ENCODE data around the gene TAL2.
"Not testable (repeated sequence)": the region's sequence is repeated elsewhere in the genome, so short reads cannot be mapped to it uniquely, and the experiment has no call there.

Gene TAL2

DNA sequence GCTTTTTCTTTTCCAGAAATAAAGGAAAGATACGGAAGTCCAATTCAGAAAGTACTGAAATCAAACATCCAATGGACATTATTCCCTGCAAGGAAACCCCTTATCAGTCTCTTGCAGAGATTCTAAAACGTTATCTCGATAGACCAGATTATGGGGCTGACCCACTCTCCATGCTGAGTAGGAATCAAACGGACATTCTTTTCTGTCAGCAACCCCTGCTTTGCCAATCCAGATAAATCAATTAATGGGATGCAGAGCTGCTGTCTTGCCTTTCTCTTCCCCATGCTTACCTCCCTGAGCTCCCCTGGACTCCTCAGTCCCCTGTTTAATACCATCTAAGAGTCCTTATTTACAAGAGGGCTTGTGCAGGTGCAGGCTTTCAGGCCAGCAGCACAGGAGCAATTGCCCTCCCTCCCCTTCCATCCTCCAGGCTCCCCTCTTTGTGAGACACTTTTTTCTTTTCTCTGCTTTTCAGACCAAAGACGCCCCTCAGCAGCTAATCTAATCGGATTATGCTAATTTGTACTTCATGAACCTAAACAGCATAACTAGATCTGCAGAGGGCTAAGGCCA, 14.2 kb downstream of the TAL2 start:
- no peak for DNase-seq

DNA sequence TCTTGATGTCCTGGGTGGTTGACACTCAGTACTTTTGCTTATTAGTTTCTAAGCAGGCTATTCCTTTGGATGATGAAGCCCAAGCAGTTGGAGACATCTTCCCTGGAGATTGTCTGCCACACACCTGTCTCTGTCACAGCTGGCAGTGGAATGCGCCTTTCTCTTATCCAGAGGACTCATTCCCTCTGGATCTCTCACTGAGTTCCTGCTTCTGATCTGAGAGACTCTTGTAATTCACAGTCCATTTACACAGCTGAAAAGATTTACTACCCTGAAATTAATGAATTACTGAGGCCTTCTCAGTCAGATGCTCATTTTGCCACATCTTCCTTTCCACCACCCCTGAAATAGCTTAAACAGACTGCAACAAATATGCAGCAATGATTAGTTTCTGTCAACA, 15.9 kb downstream of the TAL2 start:
- no peak for DNase-seq

DNA sequence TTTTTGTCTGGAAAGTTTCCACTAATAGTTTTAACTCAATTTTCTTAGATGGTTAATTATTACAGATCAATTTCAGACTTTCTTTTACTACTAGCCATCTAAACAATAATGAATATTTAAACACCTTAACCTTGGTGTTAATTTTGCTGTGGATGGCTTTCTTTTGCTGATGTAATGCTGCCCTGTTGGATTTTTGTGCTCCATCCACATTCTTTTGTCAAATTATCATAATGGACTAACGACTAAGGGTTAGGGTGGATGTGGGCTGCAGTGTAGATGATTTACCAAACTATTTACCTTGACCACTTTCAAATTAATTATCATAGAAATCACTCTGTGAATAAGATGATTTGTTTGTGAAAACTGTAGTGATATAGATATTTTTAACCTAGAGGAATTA, 16.5 kb downstream of the TAL2 start:
- no peak for DNase-seq

DNA sequence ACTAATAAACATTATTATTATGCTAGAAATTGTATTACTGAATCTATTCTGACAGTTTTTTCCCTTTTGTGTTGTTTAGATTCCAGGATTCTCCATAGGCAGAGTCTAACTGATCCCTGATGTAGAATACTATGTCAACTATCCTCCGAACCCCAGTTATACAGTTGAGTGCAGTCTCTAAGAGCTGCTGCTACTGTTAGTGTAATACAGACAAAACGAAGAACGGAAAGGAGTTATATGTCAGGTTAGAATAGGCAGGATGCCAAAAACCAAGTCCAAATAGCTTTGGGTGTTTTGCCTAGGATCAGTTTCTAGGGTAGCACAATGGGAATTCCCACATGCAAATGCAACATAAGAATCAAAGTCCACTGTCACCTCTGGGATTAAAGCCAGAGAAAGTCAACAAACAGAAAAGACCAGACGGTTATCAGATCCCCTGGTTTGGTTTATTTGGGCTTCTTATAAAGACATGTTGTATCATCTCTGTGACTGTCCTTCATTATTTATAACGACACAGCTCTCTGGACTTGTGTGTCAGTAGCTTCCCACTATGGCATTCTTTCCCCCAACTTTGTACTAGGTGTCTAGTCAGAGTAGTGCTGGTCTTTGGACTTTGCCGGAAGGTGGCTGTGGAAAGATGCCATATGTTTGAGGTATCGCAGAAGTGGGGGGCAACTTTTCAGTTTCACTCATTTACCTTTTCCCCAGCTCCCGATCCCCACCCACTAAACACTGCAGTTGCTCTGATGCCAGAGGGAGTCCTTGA, 17.2 kb downstream of the TAL2 start:
- DNase-seq: no peak

DNA sequence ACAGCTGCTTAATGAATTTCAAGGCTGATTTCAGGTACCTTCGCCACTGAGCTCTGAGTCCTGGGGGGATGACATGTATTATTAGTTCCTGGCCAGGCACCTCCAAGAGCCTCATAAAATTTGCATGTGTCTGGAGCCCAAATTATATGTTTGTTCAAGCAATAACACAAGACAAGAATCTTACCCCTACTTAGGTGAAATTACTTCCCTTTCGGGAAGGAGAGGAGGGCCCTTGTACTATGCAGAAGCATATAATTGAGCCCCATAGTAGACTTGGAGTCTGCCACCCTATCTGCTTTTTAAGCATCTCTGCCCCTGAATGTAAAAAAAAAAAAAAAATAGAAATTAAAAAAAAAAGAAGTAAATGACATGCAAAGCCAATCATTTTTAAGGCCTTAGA, 19.1 kb downstream of the TAL2 start:
- no peak for DNase-seq

DNA sequence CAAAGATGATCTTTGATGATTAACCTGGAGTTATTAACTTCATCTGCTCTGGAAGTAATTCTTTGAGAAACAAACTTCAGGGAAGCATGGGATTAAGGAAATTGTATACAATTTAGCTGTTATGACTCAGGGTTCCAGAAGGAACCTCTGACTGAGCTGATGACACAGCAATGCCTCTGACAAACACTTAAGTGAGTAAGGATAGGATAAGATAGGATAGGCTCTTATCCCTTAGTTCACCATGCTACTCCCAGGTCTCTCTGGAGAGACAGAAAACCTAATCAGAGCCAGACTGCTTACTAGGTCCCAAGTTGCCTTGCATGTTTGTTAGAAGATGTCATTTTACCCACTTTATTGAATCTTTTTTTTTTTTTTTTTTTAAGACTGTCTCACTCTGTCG, 19.5 kb downstream of the TAL2 start:
- DNase-seq: no peak

DNA sequence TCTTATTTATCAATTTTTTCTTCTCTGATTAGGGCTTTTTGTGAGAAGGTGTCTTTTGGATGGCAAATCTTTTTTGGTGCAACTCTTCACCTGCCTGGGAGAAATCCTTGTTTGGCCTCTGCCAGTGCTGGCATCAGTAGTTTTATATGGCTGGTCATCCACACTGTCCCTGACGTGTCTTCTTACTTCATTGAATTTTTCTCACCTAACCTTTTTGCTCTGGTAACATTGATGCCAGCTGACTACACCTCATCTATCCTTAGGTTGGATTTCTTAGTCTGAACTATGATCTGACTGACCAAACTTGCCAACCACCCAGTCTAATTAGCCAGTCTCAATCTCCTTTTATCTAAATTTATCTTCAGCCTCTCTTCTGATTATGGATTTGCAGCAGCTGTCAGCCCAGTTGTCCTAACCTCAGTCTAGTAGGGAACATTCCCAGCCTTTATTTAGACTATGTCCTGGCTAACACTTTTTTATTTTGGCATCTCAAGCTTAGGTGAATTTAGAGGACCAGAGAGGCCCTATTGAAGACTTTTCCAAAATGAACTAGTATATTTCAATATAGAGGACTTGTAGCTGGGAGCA, 21.5 kb downstream of the TAL2 start:
- DNase-seq: no peak

DNA sequence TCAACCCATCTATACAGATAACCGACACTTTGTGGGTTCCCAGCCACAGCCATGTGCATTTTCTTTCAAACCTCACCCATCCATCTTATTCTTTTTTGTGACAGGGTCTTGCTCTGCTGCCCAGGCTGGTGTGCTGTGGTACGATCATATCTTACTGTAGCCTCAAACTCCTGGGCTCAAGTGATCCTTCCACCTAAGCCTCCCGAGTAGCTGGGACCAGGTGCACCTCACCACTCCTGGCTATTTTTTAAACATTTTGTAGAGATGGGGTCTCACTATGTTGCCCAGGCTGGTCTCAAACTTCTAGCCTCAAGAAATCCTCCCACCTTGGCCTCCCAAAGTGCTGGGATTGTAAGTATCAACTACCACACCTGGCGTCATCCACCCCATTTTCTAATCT, 24.7 kb downstream of the TAL2 start:
- DNase-seq: no peak

DNA sequence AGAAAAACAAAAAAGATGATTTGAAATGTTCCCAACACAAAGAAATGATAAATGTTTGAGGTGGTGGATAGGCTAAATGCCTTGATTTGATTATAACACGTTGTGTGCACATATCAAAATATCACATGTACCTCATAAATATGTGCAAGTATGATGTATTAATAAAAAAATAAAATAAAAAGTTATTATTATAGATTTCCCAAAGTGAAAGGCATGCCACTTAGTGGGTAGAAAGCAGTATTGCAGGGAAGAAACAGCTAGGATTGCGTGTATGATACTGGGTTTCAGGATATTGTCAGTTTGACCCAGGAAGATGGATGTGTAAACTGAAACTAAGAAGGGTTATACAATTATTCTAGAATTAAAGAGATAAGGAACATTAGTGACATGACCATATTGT, 28.5 kb downstream of the TAL2 start:
- DNase-seq: no peak

DNA sequence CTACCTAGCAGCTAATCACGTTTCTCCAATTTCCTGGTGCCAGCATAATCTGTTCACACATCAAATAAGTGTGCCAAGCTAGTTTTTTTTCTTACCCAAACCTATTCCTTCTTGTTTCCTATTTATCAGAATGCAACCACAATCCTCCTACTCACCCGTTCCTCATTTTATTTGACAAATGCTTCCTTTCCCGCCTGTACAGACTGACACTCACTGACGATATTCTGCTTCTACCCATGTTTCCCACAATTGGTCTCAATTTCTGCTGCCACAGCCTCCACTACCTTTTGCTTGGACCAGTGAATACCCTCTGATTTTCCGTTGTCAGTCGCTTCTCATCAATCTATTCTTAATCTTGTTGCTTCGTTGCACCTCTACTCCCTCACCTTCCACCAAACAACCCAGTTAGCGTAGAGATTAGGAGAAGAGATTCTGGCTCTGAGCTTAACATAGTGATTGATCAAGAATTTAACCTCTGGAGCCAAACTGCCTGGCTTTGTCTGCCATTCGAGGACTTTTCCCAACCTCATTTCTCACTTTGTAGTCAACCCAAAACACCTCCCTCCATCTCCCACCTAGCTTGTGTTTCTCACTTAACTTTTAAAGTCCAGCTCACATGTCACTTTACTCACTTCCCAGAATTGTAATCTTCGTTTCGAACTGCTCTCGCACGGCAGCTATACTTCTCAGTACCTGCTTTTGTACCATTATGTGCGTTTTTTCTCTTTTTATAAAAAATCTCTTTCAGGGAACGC, 31.4 kb downstream of the TAL2 start:
- no peak for DNase-seq

DNA sequence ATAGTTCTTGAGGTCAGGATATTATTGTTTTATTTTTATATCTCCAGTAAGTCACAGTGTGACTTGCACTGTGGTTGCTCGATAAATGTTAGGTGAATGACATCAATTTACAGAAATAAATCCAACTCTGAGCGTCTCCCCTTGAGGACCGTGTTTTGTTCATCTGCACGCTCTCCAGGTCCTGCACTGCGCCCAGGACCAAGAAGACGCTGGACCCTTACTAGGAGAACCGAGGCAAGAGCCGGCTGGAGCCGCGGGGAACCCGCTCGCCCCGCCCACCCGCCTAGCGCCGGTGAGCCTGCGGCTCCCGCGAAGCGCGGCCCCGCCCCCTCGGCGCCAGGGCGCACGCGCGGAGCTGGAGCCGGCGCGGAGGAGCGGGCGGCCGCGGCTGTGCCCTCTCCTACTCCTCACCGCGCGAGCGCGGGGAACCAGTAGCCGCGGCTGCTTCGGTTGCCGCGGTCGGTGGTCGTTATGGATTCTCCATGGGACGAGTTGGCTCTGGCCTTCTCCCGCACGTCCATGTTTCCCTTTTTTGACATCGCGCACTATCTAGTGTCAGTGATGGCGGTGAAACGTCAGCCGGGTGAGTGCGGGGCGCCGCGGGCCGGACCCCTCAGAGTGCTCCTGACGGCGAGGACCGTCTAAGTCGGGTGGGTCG, 32.1 kb downstream of the TAL2 start, which contains the start of gene TMEM38B:
TSS of gene TMEM38B (plus strand) at position 352 of the 658 bp plus-strand sequence. CDS start at position 472, 120 bp downstream.
- peak; percentile 78 for DNase-seq

DNA sequence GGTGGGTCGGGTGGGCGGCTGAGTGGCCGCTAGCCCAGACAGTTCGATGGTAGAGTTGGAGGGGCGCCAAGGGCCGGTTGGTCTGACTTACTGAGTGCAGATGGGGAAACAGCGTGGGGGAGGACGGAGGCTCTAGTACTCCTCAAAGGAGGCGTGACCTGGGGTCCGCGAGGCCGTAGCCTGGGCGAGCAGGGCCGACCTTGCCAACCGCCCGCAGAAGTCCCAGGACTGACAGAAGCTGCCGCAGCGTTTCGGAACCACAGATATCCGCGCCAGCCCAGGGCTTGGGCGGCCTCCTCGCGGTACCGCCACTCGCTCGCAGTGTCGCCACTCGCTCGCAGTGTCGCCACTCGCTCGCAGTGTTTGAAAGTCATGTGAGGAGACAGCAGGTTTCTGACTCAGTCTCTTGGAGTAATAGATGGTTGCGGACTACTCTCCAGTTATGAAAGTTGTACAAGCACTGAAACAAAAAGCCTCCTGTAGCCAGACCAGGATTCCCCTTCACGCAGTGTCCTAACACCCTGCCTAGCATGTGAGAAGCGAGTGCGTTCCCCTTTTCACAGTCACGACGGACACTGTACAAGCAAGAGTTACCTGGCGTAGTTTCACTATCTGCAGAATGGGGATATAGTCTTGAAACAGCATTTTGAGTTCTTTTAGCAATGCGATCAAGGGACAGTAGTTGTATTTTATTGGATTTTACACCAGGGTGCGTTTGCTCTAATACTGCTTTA, 32.8 kb downstream of the TAL2 start:
- peak; percentile 49 for DNase-seq

DNA sequence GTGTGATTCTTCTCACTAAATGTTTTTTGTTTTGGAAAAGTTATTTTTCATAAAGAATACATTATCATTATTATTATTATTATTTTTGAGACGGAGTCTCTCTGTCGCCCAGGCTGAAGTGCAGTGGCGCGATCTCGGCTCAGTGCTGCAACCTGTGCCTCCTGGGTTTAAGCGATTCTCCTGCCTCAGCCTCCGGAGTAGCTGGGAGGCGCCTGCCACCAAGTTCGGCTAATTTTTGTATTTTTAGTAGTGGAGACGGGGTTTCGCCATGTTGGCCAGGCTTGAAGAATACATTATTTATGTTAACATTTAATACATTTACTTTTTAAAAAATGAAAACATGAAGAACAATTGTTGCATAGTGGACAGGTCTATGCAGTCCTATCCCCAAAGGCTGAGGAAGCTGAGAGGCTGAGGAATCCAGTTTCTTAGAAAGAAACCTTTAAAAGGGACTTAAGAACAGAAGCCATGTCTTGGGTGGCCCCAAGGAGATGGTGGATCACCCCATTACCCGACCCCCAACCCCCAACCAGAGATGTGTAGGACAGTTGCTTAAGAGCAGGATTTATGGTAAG, 34.0 kb downstream of the TAL2 start:
- no peak for DNase-seq

DNA sequence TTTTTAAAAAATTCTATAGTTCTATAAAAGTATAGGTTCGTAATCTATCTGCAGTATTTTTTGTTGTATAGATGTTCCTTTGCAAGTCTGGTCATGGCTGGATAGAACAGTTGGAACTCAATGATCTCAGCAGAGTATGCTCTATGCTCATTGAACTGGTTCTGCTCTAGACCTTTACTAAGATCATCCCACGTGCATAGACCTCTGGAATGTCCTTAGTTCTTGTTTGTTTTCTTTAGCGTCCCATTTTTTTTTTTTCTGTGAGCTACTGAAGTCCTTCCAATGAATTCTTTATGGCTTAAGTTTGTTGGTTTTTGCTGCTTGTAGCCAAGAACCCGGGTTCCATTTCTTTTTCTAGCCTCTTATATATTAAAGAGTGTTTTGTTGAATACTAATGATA, 35.6 kb downstream of the TAL2 start:
- DNase-seq: no peak

DNA sequence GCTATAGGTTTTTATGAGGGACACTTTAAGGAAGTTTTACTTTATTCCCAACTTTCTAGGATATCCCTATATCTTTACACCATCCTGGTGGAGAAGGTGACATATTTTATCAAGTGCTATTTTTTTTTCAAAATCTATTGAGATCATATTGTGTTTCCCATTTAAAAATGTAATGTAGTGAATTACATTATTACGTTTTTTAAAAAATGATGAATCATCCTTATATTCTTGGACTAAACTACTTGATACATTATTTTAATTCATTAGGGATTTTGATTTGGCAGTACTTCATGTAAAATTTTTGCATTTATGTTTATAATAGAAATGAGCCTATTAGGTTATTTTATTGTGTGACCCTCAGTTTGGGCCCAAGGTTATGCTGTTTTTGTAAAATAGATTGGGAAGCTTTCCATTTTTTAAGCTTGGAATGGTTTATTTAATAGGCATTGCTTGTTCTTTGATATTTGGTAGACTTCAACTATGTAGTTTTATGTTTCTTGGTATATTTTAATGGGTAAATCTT, 36.2 kb downstream of the TAL2 start:
- DNase-seq: no peak

DNA sequence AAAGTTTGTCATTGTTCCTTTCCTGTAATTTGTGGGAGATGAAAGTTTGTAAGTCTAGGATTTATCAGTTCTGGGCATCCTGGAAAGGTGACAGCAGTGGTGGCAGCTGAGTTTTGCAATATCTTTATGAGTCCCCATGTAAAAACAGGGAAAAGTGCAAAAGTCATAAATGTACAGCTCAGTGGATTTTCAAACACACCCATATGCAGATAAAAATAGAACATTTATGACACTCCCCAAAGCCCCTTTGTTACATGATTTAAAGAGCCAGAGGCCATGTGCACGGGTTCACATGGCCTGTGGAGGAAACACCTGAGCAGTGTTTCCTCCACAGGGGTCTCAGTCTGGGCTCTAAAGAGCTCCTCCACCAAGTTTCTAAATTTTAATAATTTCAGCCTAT, 38.4 kb downstream of the TAL2 start:
- DNase-seq: no peak

DNA sequence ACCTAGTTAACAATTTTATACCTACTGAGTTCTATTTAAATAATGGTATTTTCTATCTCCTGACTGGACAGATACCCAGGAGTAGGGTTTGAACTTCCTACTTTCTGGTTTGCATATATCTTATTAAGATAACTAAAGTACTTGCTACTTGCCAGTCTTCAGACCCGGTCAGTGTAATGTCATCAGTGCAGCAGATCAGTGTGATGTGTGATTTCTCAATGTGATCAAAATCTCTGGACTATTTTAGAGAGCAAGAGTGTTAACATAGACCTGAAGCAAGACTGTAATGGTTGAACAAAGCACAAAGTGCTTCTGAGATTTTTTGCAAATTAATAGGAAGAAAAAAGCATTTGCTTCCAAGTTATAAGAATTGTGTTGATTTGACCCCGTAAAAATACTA, 38.9 kb downstream of the TAL2 start:
- no peak for DNase-seq

DNA sequence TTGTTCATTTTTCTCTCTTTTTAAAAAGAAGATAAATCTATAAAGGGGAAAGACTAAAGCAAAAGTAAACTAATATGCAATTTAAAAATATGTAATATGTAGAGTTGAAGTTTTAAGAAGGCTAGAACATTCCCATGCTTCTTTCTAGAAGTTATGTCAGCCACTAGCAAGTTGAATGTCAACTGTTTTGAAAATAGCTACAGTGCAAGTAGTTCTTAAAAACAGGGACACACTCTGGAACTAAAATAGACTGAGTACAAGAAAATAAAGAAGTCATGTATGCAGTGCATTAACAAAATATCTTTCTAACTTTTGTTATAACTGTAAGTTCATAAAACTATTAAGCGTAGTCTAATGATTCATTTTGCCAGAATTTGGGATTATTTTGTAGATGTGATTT, 40.0 kb downstream of the TAL2 start:
- no peak for DNase-seq

DNA sequence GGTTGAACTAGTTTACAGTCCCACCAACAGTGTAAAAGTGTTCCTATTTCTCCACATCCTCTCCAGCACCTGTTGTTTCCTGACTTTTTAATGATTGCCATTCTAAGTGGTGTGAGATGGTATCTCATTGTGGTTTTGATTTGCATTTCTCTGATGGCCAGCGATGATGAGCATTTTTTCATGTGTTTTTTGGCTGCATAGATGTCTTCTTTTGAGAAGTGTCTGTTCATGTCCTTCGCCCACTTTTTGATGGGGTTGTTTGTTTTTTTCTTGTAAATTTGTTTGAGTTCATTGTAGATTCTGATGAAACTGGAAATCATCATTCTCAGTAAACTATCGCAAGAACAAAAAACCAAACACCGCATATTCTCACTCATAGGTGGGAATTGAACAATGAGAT, 41.4 kb downstream of the TAL2 start:
- DNase-seq: not testable (repeated sequence)

DNA sequence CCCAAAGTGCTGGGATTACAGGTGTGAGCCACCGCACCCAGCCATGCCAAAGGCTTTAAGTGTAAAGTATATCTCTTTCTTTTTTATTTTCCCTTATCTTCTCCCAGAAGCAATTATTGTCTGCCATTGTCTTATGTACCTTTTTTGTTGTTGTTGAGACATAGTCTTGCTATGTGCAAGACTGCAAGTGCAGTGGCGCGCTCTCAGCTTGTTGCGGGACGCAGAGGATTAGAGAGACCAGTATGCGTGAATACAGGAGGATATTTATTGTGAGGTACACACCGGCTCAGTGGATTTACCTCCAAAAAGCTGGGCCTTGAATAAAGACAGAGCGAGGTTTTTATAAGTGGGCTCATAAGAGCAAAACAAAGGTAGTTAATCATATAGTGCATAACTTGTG, 43.9 kb downstream of the TAL2 start:
- no peak for DNase-seq

DNA sequence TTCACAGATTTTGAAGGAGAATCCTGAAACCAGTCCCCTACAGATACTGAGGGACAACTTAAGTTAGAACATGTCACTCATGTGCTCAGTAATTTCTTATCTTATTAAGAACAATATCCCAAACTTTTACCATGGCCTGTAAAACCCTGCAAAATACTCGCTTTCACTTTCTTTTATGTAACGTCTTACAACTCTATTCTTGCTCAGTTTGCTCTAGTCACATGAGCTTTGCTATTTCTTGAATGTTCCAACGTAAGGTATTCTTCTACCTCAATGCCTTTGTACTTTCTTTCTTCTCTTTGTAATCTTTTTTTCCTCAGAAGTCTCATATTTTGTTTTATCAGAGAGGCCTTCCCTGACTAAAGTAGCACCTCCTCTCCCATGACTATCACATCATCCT, 46.1 kb downstream of the TAL2 start:
- no peak for DNase-seq

DNA sequence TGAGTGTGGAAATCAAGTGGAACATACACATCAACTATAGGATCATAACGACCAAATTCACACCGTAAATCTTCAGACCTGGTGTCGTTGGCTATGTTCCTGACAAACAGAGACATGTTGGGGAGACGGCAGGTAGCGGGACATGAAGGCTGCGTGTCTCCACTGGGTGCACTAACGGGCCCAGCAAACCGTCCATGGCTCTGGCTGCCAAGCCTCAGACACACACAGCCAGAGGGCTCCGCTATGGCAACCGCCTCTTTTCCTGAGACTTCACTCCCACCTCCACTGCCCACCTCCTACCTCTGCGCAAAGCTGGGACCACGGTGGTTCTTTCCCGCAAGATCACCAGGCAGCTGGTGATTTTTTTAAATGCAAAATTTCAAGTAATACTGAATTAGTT, 48.4 kb downstream of the TAL2 start:
- no peak for DNase-seq

Measured in CD4-positive, alpha-beta T cell treated with Interleukin-15 for 1 hour (primary cell).